Neural cell (in vitro differentiated cells): Measurements from ENCODE around the gene HK1. TPM values are rescaled to one million over a fixed set of nuclear protein-coding genes. Genes with fewer than 3 reads are reported as not detected.

Source experiments
- H2AFZ ChIP-seq: fragments of 200-600, 300-800 bp; sonication (generic), shearing (Covaris generic); 2 replicates; pipeline ENCODE4 v1.6.0; 2014; ENCODE audit warnings: low read depth, mild to moderate bottlenecking, antibody characterized with exemption, low read length, moderate library complexity
- H3F3A ChIP-seq: fragments of 200-600 bp; shearing (Covaris generic); 2 replicates; pipeline ENCODE4 v1.6.1; 2016; ENCODE audit warnings: mild to moderate bottlenecking, moderate library complexity, mixed read lengths, antibody characterized with exemption, low read length; ENCODE audit not compliant: insufficient read depth, poor library complexity, severe bottlenecking
- H3K27ac ChIP-seq: fragments of 200-600, 300-800 bp; sonication (generic), shearing (Covaris generic); 2 replicates; pipeline ENCODE4 v1.5.1; 2014; ENCODE audit warnings: mild to moderate bottlenecking, low read length, moderate library complexity
- H3K27me3 ChIP-seq: fragments of 300-800, 200-600 bp; sonication (generic), shearing (Covaris generic); 2 replicates; pipeline ENCODE4 v1.6.0; 2014; ENCODE audit warnings: mild to moderate bottlenecking, low read depth, low read length, moderate library complexity; ENCODE audit not compliant: insufficient read depth
- H3K36me3 ChIP-seq: fragments of 300-800, 200-600 bp; sonication (generic), shearing (Covaris generic); 2 replicates; pipeline ENCODE4 v1.5.1; 2014; ENCODE audit warnings: mild to moderate bottlenecking, antibody characterized with exemption, low read length, moderate library complexity; ENCODE audit not compliant: insufficient read depth
- H3K4me2 ChIP-seq: fragments of 300-800, 200-600 bp; sonication (generic), shearing (Covaris generic); 2 replicates; pipeline ENCODE4 v1.6.0; 2014; ENCODE audit warnings: mild to moderate bottlenecking, low read length
- H3K4me3 ChIP-seq: fragments of 300-800, 200-600 bp; sonication (generic), shearing (Covaris generic); 2 replicates; pipeline ENCODE4 v1.5.1; 2014; ENCODE audit warnings: mild to moderate bottlenecking, low read length, moderate library complexity
- H3K79me2 ChIP-seq: fragments of 200-600 bp; shearing (Covaris generic); replicated peaks from 2 replicates; pipeline ENCODE4 v1.6.0; 2014; ENCODE audit warnings: mild to moderate bottlenecking, low read length, moderate library complexity; ENCODE audit not compliant: insufficient read depth
- H3K9ac ChIP-seq: fragments of 300-800, 200-600 bp; sonication (generic), shearing (Covaris generic); 2 replicates; pipeline ENCODE4 v1.6.1; 2016; ENCODE audit warnings: mild to moderate bottlenecking, low read length, mixed read lengths
- H3K9me2 ChIP-seq: fragments of 200-600 bp; shearing (Covaris generic); 2 replicates; pipeline ENCODE4 v1.6.1; 2016; ENCODE audit warnings: mild to moderate bottlenecking, low read length, mixed read lengths; ENCODE audit not compliant: insufficient read depth
- H3K9me3 ChIP-seq: fragments of 200-600, 300-800 bp; sonication (generic), shearing (Covaris generic); 2 replicates; pipeline ENCODE4 v1.6.1; 2016; ENCODE audit warnings: mild to moderate bottlenecking, mixed run types, low read length, moderate library complexity, mixed read lengths
- H4K20me1 ChIP-seq: fragments of 200-600 bp; shearing (Covaris generic); 2 replicates; pipeline ENCODE4 v1.6.1; 2016; ENCODE audit warnings: mild to moderate bottlenecking, mixed run types; ENCODE audit not compliant: insufficient read depth
- CTCF ChIP-seq: fragments of 450-650 bp; IDR thresholded peaks from 2 replicates; pipeline ENCODE4 v1.5.1; 2014; ENCODE audit warnings: antibody characterized with exemption, mild to moderate bottlenecking, moderate library complexity; ENCODE audit not compliant: poor library complexity, severe bottlenecking
- EP300 ChIP-seq: fragments of 450-650 bp; conservative IDR thresholded peaks from 2 replicates; pipeline ENCODE4 v1.6.1; 2014; ENCODE audit warnings: antibody characterized with exemption, mild to moderate bottlenecking, moderate library complexity; ENCODE audit not compliant: poor library complexity, severe bottlenecking
- EZH2 ChIP-seq: fragments of 200-600, 300-800 bp; shearing (Covaris generic), sonication (generic); IDR thresholded peaks from 2 replicates; pipeline ENCODE4 v1.6.1; 2014; ENCODE audit warnings: antibody characterized with exemption, low read length, borderline replicate concordance, mild to moderate bottlenecking; ENCODE audit not compliant: insufficient read depth, poor library complexity, severe bottlenecking
- MXI1 ChIP-seq: fragments of 450-650 bp; conservative IDR thresholded peaks from 2 replicates; pipeline ENCODE4 v1.6.1; 2014; ENCODE audit warnings: antibody characterized with exemption, mild to moderate bottlenecking; ENCODE audit not compliant: poor library complexity, severe bottlenecking
- POLR2AphosphoS5 ChIP-seq: IDR thresholded peaks from 2 replicates; pipeline ENCODE4 v1.6.1; 2012
- RAD21 ChIP-seq: fragments of 450-650 bp; conservative IDR thresholded peaks from 2 replicates; pipeline ENCODE4 v1.6.1; 2014; ENCODE audit warnings: antibody characterized with exemption, mild to moderate bottlenecking, moderate library complexity
- REST ChIP-seq: IDR thresholded peaks from 2 replicates; pipeline ENCODE4 v1.6.1; 2012; ENCODE audit warnings: borderline replicate concordance
- SMC3 ChIP-seq: fragments of 450-650 bp; conservative IDR thresholded peaks from 2 replicates; pipeline ENCODE4 v1.6.1; 2014; ENCODE audit warnings: antibody characterized with exemption, mild to moderate bottlenecking, moderate library complexity; ENCODE audit not compliant: poor library complexity
- TAF1 ChIP-seq: IDR thresholded peaks from 2 replicates; pipeline ENCODE4 v1.6.1; 2012; ENCODE audit warnings: low read depth
- polyA plus RNA-seq: library from polyadenylated mRNA; depleted of rRNA; stranded (reverse); fragments of >200 nt; gene quantifications from 2 replicates; pipeline ENCODE4 v1.2.3, GENCODE V29; 2014

HK1 gene
- polyA plus RNA-seq, 1 donor from 2014 or later = 60.5 TPM

- no peak overlapping the region for H3K4me3 ChIP-seq
These were observed 7.3 kb upstream of the HK1 start for GRCh38 chr10:69270990-69271389.

GRCh38 chr10:69272624-69273023 lies 5.7 kb upstream of the HK1 start:
- no peak overlapping the region for H3K4me3 ChIP-seq
- no peaks in the 10 kb centered on the region for H3K36me3 ChIP-seq
- no peaks in the 10 kb centered on the region for H3K9me2 ChIP-seq
- no peak overlapping the region for H2AFZ ChIP-seq
- no peaks in the 10 kb centered on the region for H3K79me2 ChIP-seq
- no peaks in the 10 kb centered on the region for H3K27me3 ChIP-seq
- no peaks in the 10 kb centered on the region for H4K20me1 ChIP-seq
- H3K4me2 ChIP-seq = no peak overlapping the region
- H3K9me3 ChIP-seq = no peaks in the 10 kb centered on the region
- H3F3A ChIP-seq = no peaks in the 10 kb centered on the region
- H3K27ac ChIP-seq = no peak overlapping the region
- no peak overlapping the region for H3K9ac ChIP-seq
- TF ChIP-seq MXI1 (no peak), POLR2AphosphoS5 (no peak), RAD21 (no peak), EZH2 (no peak), TAF1 (no peak), EP300 (no peak), SMC3 (no peak), CTCF (no peak)

More at GRCh38 chr10:69270990-69271389, 7.3 kb upstream of the HK1 start:
- Histone ChIP-seq H4K20me1 (no peaks in the 10 kb centered on the region), H3K9ac (no peak overlapping the region), H3F3A (no peaks in the 10 kb centered on the region), H3K36me3 (no peaks in the 10 kb centered on the region), H3K79me2 (no peaks in the 10 kb centered on the region), H3K27me3 (no peaks in the 10 kb centered on the region), H3K9me2 (no peaks in the 10 kb centered on the region), H2AFZ (no peak overlapping the region), H3K27ac (no peak overlapping the region), H3K9me3 (no peaks in the 10 kb centered on the region), H3K4me2 (no peak overlapping the region)
- TF ChIP-seq REST (no peak), EP300 (no peak), RAD21 (no peak), POLR2AphosphoS5 (no peak), TAF1 (no peak), EZH2 (no peak), MXI1 (no peak), SMC3 (no peak), CTCF (no peak)
